Measurements from ENCODE around the gene CCP110.
A peak's percentile ranks its signal among the peaks of the same experiment; 100 is the strongest.

The CCP110 gene

GRCh38 chr16:19523559-19524355, at the start of gene CCP110:
CCP110 (plus strand) TSS chr16:19523942; CDS start chr16:19527882, 3,940 bp downstream.
- TF ChIP-seq CTCF (IDR thresholded peaks at IDR 0.05; ENCODE audit: extremely low read depth, insufficient read depth, missing control alignments): no peak
- in situ Hi-C loops (cut with MboI; ENCODE audit: low pct_unique_long_range_greater_than_20kb, low sequenced_read_pairs, unreplicated experiment): no loop called here
- DNase-seq (ENCODE audit: low spot score): peak; percentile 93

GRCh38 chr16:19474617-19475016, 49.1 kb upstream of the CCP110 start:
- in situ Hi-C loops (cut with MboI; ENCODE audit: low pct_unique_long_range_greater_than_20kb, low sequenced_read_pairs, unreplicated experiment): no loop called here
- no peak for TF ChIP-seq CTCF (IDR thresholded peaks at IDR 0.05; ENCODE audit: extremely low read depth, insufficient read depth, missing control alignments)
- no peak for DNase-seq (ENCODE audit: low spot score)

- DNase-seq (ENCODE audit: low spot score): no peak
- TF ChIP-seq CTCF (IDR thresholded peaks at IDR 0.05; ENCODE audit: extremely low read depth, insufficient read depth, missing control alignments): no peak
- in situ Hi-C loops (cut with MboI; ENCODE audit: low pct_unique_long_range_greater_than_20kb, low sequenced_read_pairs, unreplicated experiment): no loop called here
Observed at GRCh38 chr16:19478505-19478904, 45.2 kb upstream of the CCP110 start.

- no peak for DNase-seq (ENCODE audit: low spot score)
- TF ChIP-seq CTCF (IDR thresholded peaks at IDR 0.05; ENCODE audit: extremely low read depth, insufficient read depth, missing control alignments): no peak
- in situ Hi-C loops (cut with MboI; ENCODE audit: low pct_unique_long_range_greater_than_20kb, low sequenced_read_pairs, unreplicated experiment): no loop called here
Observed at GRCh38 chr16:19479302-19479721, 44.4 kb upstream of the CCP110 start.

GRCh38 chr16:19481296-19481695, 42.4 kb upstream of the CCP110 start:
- DNase-seq (ENCODE audit: low spot score): no peak
- in situ Hi-C loops (cut with MboI; ENCODE audit: low pct_unique_long_range_greater_than_20kb, low sequenced_read_pairs, unreplicated experiment): no loop called here
- no peak for TF ChIP-seq CTCF (IDR thresholded peaks at IDR 0.05; ENCODE audit: extremely low read depth, insufficient read depth, missing control alignments)

- TF ChIP-seq CTCF (IDR thresholded peaks at IDR 0.05; ENCODE audit: extremely low read depth, insufficient read depth, missing control alignments): no peak
- in situ Hi-C loops (cut with MboI; ENCODE audit: low pct_unique_long_range_greater_than_20kb, low sequenced_read_pairs, unreplicated experiment): no loop called here
- DNase-seq (ENCODE audit: low spot score): no peak
Observed at GRCh38 chr16:19481769-19482168, 42.0 kb upstream of the CCP110 start.

Data from GM13977 (cell line).